ENCODE results near the gene OR2V2.

Gene OR2V2

GRCh38 chr5:181161534-181162175 lies 14.3 kb downstream of the OR2V2 start:
- peak overlapping the region; percentile 30 to 73 (median 68) for H3K4me3 Mint-ChIP-seq
- no peaks in the 10 kb centered on the region for H3K36me3 Mint-ChIP-seq (ENCODE audit: low read depth)
- peaks cover 2% of the 10 kb centered on the region for H3K9me3 Mint-ChIP-seq
- no peak for TF ChIP-seq CTCF (IDR thresholded peaks at IDR 0.05; ENCODE audit: unreplicated experiment in 3 of 3)
- H3K27me3 Mint-ChIP-seq (ENCODE audit: low read depth) = peaks cover 66% of the 10 kb centered on the region
- peaks cover 9% of the 10 kb centered on the region for H3K4me1 Mint-ChIP-seq
- no peak overlapping the region for H3K27ac Mint-ChIP-seq

- Mint-ChIP-seq H3K9me3 (peaks cover 2% of the 10 kb centered on the region), H3K4me1 (peaks cover 9% of the 10 kb centered on the region), H3K4me3 (peak overlapping the region; percentile 74 to 80 (median 75)), H3K36me3 (ENCODE audit: low read depth) (no peaks in the 10 kb centered on the region), H3K27me3 (ENCODE audit: low read depth) (peaks cover 72% of the 10 kb centered on the region), H3K27ac (peak overlapping the region in 1 of 3 experiments; percentile 45)
- TF ChIP-seq CTCF (IDR thresholded peaks at IDR 0.05; ENCODE audit: unreplicated experiment in 3 of 3) = no peak
Observed at GRCh38 chr5:181163487-181164075, 16.2 kb downstream of the OR2V2 start.

GRCh38 chr5:181164076-181164952 lies 16.9 kb downstream of the OR2V2 start:
- peaks cover 6% of the 10 kb centered on the region for H3K9me3 Mint-ChIP-seq
- H3K27me3 Mint-ChIP-seq (ENCODE audit: low read depth) = peaks cover 77% of the 10 kb centered on the region
- no peak for TF ChIP-seq CTCF (IDR thresholded peaks at IDR 0.05; ENCODE audit: unreplicated experiment in 3 of 3)
- H3K36me3 Mint-ChIP-seq (ENCODE audit: low read depth) = no peaks in the 10 kb centered on the region
- peak overlapping the region; percentile 74 to 80 (median 75) for H3K4me3 Mint-ChIP-seq
- H3K27ac Mint-ChIP-seq = peak overlapping the region in 1 of 3 experiments; percentile 45
- peaks cover 13% of the 10 kb centered on the region for H3K4me1 Mint-ChIP-seq

- Mint-ChIP-seq H3K36me3 (ENCODE audit: low read depth) (no peaks in the 10 kb centered on the region), H3K27me3 (ENCODE audit: low read depth) (peaks cover 96% of the 10 kb centered on the region), H3K4me3 (no peak overlapping the region), H3K27ac (no peak overlapping the region), H3K4me1 (peaks cover 25% of the 10 kb centered on the region), H3K9me3 (peaks cover 6% of the 10 kb centered on the region)
- no peak for TF ChIP-seq CTCF (IDR thresholded peaks at IDR 0.05; ENCODE audit: unreplicated experiment in 3 of 3)
Observed at GRCh38 chr5:181166812-181167733, 19.7 kb downstream of the OR2V2 start.

GRCh38 chr5:181167814-181168488 lies 20.6 kb downstream of the OR2V2 start:
- Mint-ChIP-seq H3K27ac (no peak overlapping the region), H3K4me3 (peak overlapping the region in 2 of 3 experiments; percentile 21 to 45), H3K27me3 (ENCODE audit: low read depth) (peaks cover 99% of the 10 kb centered on the region)

More at GRCh38 chr5:181167814-181168488, 20.6 kb downstream of the OR2V2 start:
- H3K4me1 Mint-ChIP-seq = peaks cover 26% of the 10 kb centered on the region
- peak; percentile 45 to 59 (median 58) for TF ChIP-seq CTCF (IDR thresholded peaks at IDR 0.05; ENCODE audit: unreplicated experiment in 3 of 3)
- no peaks in the 10 kb centered on the region for H3K36me3 Mint-ChIP-seq (ENCODE audit: low read depth)
- peaks cover 6% of the 10 kb centered on the region for H3K9me3 Mint-ChIP-seq

Measured in nephron (organoid).